HG03135 (cell line): ENCODE data around the gene CISTR.

Experiments used
- ATAC-seq: cut with Tn5 transposase; IDR thresholded peaks from one replicate; pipeline ENCODE4 v1.9.1; 2021; ENCODE audit warnings: mild to moderate bottlenecking, moderate library complexity; ENCODE audit not compliant: unreplicated experiment

CISTR gene

DNA sequence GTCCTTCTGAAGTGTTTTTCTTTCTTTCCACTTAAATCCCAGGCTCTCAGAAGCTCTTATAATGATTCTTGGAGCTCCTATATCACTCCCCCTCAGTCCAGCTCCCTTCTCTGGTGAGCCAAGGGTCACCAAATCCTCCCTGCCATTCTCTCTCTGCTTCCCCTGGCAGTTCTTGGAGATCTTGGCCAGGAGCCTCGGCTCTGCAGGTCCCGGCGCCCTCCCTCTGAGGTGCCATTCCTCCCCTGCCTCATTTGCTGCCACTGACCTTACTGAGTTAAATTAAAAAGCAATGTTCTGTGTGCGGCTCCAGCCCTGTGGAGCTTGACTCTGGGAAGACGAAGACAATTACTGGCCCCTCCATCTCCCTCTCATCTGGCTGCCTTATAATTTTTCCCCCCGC, 7.0 kb downstream of the CISTR start:
- no peak for ATAC-seq

- ATAC-seq, result no peak
Observed at GRCh38 chr12:53744130-53744441, 7.7 kb downstream of the CISTR start.

DNA sequence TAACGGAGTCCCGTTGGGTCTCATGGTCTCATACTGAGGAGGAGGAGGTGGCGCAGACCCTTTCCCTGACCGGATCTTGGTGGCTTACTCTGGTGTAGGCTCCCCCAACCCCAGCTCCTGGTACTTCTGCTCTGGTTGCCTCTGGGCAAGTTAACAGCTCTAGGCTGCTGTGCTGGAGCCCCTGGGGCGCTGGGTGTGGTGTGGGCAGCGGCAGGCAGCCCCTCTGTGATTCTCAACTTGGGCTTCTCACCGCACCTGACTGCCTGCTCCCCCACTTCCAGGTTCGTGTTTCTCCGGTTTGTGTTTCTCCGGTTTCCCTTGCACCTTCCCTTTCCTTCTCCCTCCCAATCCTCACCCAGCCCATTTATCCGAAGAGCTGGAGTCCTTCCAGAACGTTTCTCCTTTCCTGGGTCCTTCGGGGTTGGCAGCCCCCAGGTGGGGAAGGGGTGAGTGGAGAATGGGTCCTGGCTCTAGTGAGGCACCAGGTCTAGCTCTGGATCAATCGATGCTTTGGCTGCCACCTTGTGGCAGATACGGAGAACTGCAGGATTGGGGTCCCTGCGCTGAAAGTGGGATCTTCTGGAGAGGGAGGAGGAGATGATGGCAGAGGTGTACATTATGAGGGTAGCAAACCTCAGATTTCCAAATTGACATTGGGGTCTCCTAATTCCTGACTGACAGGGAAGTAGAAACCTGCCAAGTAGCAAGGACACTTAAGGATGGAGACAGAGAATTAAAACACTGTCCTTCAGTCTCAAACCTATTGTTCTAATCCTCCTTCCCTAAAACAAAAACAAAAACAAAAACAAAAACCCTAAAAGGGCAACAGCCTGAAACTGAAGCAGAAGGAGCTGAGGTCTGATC, 8.3 kb downstream of the CISTR start:
- ATAC-seq, result no peak

DNA sequence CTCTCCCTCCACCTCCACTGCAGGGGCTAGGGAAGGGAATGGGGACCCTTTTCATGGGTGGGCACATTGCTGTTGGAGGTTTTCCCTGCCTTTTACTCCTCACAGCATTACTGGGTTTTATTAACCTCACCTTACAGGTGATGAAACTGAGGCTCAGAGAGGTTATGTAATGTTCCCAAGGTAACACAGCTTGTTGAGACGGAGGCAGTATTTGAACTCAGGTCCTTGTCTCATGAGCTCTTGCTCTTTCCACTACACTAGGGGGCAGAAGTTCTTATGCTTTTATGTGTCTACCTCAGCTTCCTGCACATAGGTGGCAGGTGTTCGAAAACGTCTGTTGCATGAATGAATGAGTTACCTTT, 11.7 kb downstream of the CISTR start:
- no peak for ATAC-seq

GRCh38 chr12:53739214-53740129, 12.3 kb downstream of the CISTR start:
- no peak for ATAC-seq

DNA sequence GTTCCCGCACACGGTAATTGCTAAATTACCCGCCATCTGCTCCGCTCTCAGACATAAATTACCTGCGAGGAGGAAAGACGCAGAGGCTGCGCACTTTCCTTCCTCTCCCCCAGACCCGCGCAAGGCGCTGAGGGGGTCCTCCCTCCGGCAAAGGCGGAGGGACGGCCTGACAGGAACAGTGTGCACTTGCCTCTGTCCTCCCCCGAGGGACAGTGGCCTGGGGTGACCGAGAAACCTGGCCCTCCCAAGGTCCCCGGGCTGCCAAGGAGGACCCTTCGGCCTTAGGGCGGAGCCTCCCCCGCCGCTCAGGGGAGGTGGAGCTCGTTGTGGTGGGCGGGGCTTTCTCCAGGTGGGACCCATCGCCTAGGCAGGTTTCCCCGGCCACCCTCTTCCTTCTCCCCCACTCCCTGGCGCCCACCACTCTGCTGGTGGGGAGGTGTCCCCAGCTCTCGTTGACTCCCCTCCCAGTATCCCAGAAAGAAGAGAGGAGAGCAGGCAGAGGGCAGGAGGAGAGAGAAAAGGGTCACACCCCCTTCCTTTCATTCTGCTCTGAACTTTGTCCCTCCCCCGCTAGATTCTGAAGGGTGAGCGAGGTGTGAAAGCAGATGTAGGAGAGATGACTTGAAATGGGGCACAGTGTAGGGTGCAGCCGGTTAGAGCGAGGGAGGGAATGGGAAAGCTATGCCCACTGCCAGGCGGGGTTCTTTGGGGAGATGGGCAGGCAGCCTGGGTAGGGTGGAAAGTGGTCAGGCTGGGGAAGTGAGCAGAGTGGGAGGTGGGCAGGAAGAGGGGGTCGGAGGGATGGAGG, 13.2 kb downstream of the CISTR start:
- ATAC-seq, result no peak

GRCh38 chr12:53737951-53738405, 13.8 kb downstream of the CISTR start:
- ATAC-seq, result no peak

DNA sequence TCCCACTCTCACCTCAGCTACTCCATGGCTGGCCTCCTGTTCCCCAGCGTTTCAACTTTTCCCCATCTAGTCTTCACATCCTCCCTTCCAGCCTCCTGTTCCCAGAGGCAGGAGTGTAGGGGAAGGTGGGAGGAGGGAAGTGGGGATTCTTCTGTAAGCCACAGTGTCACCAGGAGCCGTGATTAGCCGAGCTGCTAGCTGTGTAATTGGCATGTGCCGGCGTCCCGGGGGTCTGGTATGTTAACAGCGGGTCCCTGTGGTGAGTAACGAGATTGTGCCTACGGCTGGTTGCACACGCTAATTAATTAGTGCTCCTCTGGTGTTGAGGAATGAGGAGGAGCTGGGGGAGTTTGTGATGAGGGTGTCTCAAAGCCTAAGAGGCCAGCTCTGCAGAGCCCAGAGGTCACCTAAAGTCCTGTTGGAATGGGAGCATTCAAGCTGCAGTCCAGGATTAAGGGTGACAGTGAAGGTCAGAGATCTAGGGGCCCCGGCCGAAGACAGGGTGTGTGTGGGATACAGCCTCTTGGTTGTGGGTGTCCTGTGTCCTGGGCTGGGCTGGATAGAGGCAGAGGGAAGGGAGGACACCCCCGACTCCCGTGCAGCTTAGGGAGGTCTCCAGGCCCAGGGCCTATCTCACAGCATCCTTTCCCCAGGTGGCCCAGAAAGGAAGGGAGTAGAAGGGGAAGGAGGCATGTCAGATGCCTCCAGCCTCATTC, 14.5 kb downstream of the CISTR start:
- ATAC-seq, result no peak

GRCh38 chr12:53736592-53736991, 15.2 kb downstream of the CISTR start:
- ATAC-seq, result no peak

- no peak for ATAC-seq
Observed at GRCh38 chr12:53735556-53735955, 16.2 kb downstream of the CISTR start.

DNA sequence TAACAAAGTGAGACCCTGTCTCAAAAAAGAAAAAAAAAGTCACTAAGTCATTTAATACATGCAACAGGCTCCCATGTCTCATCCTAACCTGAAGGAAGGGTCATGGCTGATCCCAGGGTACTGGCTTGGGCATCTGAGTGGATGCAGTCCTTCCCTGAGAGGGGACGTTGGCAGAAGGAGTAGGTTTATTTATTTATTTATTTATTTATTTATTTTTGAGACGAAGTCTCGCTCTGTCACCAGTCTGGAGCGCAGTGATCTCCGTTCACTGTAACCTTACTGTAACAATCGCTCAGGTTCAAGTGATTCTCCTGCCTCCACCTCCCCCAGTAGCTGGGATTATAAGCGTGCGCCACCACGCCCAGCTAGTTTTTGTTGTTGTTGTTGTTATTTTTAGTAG, 17.4 kb downstream of the CISTR start:
- ATAC-seq, result no peak

- ATAC-seq, result no peak
Observed at GRCh38 chr12:53733807-53734200, 18.0 kb downstream of the CISTR start.

DNA sequence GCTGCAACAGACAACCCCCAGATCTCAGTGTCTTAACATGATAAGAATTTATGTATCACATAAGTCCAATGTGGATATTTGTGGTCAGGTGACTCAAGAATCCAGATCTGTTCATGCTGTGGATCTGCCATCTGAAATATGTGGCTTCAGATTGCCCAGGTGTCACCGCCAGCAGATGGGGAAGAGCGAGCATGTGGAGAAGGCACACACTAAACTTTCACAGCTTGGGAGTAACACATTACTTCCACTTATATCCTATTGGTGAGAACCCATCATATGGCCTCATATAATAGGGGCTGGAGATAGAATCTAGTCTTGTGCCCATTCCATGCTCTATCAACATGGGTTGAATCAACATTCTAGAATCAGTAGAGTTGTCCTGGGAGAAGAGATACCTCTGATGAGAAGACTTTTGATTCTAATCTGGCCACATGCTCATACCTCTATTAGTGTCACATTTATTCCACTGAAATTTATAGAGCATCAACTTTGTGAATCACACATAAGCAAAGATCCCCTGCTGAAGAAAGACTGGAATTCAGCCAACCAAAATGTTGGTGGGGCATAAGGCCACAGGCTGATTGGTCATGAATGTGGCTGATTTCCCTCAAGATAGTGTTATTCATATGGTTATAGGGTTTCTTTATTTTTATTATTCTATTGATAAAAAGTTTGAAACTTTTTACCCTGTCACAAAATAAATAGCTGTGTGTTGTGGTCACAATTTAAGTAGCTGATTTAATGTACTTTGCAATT, 18.6 kb downstream of the CISTR start:
- ATAC-seq, result no peak

DNA sequence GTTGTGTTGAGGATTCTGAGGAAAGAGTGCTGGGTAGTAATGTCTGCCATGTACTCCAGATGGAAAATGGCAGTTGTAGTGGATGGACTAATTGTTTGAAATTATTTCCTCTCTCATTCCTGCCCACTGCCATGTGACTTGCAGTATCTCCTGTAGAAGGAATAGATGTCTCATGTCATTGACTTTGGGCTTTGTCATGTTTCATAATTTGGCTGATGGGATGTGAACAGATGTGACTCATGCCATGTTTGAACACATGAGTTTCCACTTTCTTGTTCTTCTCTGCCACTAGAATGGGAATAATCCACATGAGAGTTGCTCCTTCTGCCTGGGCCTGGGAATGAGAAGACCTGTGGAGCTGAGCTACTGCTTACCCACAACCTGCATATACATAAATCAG, 22.1 kb downstream of the CISTR start:
- ATAC-seq, result no peak

GRCh38 chr12:53728206-53728605, 23.6 kb downstream of the CISTR start:
- no peak for ATAC-seq

DNA sequence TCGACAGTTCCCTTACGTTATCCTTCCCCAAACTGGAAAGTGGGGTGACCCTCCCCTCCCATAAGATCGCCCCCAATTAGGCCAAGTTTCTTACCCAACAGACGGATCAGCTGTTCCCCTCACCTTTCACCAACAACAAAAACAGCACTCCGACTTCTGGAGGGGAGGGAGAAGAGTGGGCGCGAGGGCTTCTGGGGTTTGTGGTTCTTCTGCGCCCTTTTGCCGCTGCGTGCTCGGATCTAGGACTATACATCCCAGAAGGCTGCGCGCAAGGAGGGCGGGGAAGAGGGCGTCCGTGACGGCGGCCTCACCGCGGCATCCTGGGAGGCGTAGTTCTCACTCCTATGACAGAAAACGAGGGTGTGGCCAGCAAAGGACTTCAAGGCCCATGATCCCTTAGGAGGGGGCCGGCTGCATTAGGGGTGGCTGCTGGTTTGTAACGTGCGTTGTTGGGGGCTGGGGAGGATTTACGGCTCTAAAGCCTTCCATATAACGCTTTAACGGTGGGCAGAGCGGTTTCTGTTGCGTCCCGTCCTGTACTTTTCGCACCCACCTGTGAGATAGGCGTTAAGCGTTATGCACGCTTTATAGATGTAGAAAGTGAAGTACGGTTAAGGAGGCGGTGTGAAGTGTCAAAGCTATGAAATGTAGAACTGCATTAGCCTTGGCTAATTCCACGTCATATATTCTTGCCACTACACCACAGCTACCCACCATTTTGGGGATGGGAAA, 24.3 kb downstream of the CISTR start, which contains the start of gene CALCOCO1:
CALCOCO1 (minus strand) TSS at position 143 of the 732 bp plus-strand sequence. CDS start 2,210 bp downstream, outside the sequence.
- ATAC-seq, result peak; percentile 98

GRCh38 chr12:53726946-53727309, 24.9 kb downstream of the CISTR start:
- ATAC-seq, result peak; percentile 0

DNA sequence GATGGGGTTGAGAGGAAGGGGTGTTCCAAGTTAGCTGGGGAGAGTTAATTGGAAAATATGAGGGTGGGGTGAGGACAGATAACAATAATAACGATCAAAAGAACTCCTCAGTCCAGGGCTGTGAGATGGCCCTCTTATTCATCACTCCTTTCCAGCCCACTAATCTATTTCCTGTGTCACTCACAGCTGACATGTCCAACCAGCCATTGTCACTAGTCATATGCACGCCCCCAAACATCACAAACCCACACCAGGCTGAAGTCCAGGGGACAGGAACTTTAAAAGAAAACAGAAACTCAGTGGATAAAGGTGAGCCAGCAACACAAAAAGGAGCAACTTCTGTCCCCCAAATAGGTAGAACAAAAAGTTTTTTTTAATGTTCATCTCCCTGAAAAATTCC, 25.4 kb downstream of the CISTR start:
- no peak for ATAC-seq

GRCh38 chr12:53725824-53726223, 26.0 kb downstream of the CISTR start:
- no peak for ATAC-seq
